ENCODE data around the gene CA14.
"Not testable (repeated sequence)": the region's sequence is repeated elsewhere in the genome, so short reads cannot be mapped to it uniquely, and the experiment has no call there.

CA14 gene

DNA sequence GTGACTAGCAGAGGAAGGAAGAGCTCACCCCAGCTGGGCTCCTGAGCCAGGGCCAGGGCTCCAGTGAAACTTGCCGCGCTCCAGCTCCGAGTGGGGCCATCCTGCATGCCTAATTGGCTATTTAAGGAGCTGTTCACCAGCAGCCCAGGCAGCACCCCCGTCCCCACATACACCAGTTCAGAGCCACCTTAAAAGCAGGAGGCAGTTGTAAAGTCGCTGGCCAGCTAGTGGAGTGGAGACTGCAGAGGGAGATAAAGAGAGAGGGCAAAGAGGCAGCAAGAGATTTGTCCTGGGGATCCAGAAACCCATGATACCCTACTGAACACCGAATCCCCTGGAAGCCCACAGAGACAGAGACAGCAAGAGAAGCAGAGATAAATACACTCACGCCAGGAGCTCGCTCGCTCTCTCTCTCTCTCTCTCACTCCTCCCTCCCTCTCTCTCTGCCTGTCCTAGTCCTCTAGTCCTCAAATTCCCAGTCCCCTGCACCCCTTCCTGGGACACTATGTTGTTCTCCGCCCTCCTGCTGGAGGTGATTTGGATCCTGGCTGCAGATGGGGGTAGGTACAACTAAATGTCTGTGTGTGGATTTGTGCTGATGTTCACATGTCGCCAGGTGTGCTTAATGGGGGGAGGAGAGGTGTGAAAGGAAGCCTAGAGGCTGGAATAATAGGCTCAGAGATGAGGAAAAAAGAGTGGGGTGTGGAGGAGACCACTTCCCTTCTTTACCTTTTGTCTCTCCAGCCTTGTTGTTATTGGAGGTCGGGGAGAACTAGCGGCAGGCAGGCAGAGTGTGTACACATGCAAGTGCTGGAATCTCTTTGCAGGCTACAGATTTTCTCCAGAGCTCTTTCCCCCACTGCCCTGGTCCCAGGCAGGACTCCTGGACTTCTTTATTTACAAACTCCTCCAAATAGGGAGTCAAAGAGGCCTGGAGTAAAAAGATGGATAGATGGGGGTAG lies at the start of gene CA14:
TSS of gene CA14 (plus strand) at position 151 of the 962 bp plus-strand sequence. CDS start at position 506, 355 bp downstream.
- no peak for DNase-seq (ENCODE audit: low read depth in 2 of 2)

- not testable (repeated sequence) for DNase-seq (ENCODE audit: low read depth in 2 of 2)
Observed at GRCh38 chr1:150208460-150208859, 49.1 kb upstream of the CA14 start.

DNA sequence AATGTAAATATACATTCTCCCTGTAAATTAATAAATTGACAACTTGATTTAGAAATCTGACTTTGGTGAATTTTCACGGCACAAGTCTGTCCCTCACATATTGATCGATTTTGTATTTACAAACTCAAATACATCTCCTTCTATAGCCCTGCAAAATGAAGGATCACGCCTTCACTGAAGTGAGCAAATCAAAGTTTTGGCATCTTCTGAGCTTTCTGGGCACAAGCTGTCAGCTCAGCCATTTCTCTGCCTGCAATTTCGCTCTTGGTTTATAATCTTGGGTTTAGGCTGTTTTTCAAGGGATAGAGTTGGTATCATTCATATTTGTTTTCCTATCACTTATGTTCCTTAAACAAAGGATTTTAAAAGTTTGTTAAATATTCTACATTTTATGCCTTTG lies 47.5 kb upstream of the CA14 start:
- no peak for DNase-seq (ENCODE audit: low read depth in 2 of 2)

- no peak for DNase-seq (ENCODE audit: low read depth in 2 of 2)
Observed at GRCh38 chr1:150210706-150211105, 46.9 kb upstream of the CA14 start.

DNA sequence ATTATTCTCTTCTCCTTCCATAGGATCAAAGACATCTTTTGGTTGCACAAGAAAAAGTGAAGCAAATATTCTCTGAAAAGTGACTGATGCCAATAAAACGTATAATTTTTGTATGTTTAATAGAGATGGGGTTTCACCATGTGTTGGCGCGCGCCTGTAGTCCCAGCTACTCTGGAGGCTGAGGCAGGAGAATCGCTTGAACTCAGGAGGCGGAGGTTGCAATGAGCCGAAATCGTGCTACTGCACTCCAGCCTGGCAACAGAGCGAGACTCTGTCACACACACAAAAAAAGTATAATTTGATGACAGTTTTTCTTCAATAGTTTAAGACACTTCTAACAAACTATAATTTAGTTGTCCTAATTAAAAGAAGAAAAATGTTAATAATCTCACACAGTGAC lies 45.5 kb upstream of the CA14 start:
- no peak for DNase-seq (ENCODE audit: low read depth in 2 of 2)

DNA sequence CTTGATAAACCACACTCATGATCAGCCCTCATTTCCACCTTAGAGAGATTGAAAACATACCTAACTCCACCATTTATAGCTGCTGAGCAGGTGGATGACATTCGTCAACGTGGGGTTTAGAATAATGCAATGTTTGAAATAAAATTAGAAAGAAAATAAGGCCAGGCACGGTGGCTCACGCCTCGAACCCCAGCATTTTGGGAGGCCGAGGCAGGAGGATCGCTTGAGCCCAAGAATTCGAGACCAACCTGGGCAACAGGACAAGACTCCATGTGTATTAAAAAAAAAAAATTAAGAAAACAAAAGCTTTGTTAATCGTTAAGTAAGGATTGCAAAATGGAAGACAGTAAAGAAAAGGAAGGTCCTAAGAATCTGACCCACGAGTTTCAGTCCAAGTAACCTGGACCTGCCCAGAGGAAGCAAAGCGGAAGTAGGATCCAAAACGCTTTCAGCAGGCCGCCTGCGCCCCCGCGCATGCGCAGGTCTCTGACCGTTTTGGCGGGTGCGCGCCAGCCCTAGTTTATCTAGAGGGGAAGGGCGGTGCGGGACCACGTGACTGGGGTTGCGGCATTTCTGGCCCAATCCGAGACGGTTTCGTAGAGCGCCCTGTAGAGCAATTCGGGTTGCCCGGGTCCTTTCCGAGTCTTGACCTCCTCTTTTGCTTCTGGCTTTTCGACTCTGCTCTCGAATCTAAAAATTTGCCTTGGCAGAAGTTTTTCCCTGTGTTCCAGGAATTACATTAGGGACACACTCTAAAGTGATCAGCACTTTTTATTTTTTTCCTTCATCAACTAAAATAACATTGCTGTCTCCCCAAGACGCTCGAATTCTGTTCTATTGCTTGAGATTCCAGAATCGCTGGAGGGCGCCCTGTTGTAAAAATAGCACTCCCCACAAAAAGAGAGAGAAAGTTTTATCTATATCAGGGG lies 44.1 kb upstream of the CA14 start:
- peak; percentile 88 to 89 for DNase-seq (ENCODE audit: low read depth in 2 of 2)

GRCh38 chr1:150214099-150214756 lies 43.3 kb upstream of the CA14 start:
- DNase-seq (ENCODE audit: low read depth in 2 of 2) = not testable (repeated sequence)

- not testable (repeated sequence) for DNase-seq (ENCODE audit: low read depth in 2 of 2)
Observed at GRCh38 chr1:150215855-150216254, 41.7 kb upstream of the CA14 start.

- DNase-seq (ENCODE audit: low read depth in 2 of 2) = no peak
Observed at GRCh38 chr1:150221552-150221951, 36.0 kb upstream of the CA14 start.

GRCh38 chr1:150224983-150225382 lies 32.6 kb upstream of the CA14 start:
- DNase-seq (ENCODE audit: low read depth in 2 of 2) = no peak

GRCh38 chr1:150225546-150225945 lies 32.0 kb upstream of the CA14 start:
- DNase-seq (ENCODE audit: low read depth in 2 of 2) = no peak

DNA sequence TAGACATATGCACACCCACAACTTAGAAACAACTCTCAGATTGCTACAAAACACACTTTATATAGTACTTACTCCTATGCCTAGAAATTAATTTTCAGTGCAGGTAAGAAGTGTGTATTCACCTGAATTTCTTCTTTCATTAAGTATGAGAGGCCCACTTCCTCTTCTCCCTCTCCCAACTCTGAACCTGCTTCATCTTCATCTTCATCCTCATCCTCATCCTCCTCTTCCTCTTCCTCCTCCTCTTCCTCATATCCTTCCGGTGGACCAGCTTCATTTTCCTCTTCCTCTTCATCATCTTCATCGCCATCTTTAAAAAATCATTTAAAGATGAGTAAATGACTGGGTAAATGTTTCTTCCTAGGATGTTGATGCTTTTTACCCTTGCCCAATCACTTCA lies 31.1 kb upstream of the CA14 start:
- no peak for DNase-seq (ENCODE audit: low read depth in 2 of 2)

DNA sequence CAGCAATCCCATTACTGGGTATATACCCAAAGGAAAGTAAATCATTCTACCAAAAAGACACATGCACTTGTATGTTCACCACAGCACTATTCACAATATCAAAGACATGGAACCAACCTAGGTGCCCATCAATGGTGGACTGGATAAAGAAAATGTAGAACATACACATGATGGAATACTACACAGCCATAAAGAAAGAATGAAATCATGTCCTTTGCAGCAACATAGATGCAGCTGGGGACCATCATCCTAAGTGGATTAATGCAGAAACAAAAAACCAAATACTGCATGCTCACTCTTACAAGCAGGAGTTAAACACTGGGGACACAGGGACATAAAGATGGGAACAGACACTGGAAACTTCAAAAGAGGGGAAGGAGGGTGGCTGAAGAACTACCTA lies 30.3 kb upstream of the CA14 start:
- DNase-seq (ENCODE audit: low read depth in 2 of 2) = no peak

GRCh38 chr1:150228246-150228645 lies 29.3 kb upstream of the CA14 start:
- DNase-seq (ENCODE audit: low read depth in 2 of 2) = not testable (repeated sequence)

DNA sequence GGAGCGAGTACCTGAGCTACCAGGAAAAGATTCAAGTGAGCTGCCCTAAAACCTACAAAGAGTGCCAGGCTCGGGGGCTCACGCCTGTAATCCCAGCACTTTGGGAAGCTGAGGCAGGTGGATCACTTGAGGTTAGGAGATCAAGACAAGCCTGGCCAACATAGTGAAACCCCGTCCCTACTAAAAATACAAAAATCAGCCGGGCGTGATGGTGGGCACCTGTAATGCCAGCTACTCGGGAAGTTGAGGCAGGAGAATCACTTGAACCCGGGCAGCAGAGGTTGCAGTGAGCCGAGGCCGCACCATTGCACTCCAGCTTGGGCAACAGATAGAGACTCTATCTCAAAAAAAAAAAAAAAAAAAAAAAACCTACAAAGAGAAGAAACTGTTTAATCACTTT lies 24.7 kb upstream of the CA14 start:
- DNase-seq (ENCODE audit: low read depth in 2 of 2) = not testable (repeated sequence)

GRCh38 chr1:150233359-150234308 lies 23.9 kb upstream of the CA14 start:
- DNase-seq (ENCODE audit: low read depth in 2 of 2) = peak in 1 of 2 donors; percentile 21

GRCh38 chr1:150234309-150234565 lies 23.3 kb upstream of the CA14 start:
- DNase-seq (ENCODE audit: low read depth in 2 of 2) = no peak

DNA sequence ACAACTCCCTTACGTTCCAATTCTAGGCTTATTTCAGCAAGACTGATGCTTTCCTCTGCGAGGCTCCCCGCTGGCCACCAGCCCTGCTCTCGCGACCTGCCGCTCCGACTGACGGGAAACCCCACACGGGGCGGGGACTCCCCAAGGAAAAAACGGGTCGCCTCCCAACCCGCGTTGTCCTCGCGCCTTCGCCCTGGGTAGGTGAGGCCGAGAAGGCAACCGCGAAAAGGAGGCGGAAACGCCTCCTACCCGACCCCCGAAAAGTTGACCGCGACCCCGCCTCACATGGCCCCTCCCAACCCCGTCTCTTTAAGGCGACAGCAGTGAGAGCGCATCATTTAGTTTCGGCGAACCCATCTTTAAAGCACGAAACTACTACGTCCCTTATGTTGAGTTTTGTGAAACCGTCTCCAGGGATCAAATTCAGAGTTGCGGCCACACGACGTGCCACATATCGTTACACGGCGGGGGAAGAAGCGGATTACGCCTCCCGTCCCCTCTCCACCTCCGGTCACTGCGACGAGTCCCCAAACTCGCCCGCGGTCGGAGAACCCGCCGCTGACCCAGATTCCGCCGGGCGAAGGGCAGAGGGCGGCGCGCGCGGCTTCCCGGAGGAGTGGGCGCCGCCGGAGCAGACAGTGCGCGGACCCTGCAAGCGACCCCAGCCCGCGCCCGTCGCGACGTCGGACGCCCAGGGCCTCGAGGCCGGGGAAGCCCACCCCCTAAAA lies 22.8 kb upstream of the CA14 start:
- peak; percentile 90 to 95 for DNase-seq (ENCODE audit: low read depth in 2 of 2)

DNA sequence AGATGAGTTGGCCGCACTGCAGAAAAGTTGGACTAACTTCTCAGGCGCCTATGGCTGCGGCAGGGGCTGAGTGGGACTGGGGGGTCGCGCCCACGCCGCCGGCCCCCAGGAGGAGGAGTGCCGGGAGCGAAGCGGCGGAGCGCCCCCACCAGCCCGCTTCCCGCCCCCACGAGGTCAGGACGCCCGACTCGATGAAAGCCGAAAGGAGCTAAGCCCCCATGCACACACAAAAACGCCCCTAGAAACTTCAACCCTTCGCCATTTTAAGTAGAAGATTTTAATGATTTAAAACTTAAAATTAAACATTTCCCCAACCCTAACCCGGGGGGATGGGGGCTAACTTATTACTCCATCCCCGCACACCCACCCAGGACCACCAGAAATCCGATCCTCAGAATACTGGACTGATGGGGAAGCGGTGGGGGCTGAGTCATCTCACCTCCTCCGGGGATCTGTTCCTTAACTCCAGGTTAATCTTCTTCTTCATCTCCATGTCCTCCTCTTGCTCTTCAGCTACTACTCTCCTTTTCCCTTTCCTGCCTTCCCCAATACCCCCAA lies 22.2 kb upstream of the CA14 start:
- peak in 1 of 2 donors; percentile 12 for DNase-seq (ENCODE audit: low read depth in 2 of 2)
